GM21619 (cell line): Measurements from ENCODE around the gene CX3CR1.
A peak's percentile ranks its signal among the peaks of the same experiment; 100 is the strongest.

Source experiments
- ATAC-seq: cut with Tn5 transposase; IDR thresholded peaks from one replicate; pipeline ENCODE4 v1.9.1; 2021; ENCODE audit not compliant: unreplicated experiment

Gene CX3CR1

GRCh38 chr3:39226106-39226741, 53.6 kb downstream of the CX3CR1 start:
- ATAC-seq, result no peak

GRCh38 chr3:39224288-39224687, 55.5 kb downstream of the CX3CR1 start:
- no peak for ATAC-seq

GRCh38 chr3:39222939-39223338, 56.9 kb downstream of the CX3CR1 start:
- no peak for ATAC-seq

GRCh38 chr3:39222462-39222861, 57.4 kb downstream of the CX3CR1 start:
- no peak for ATAC-seq

GRCh38 chr3:39221141-39221530, 58.7 kb downstream of the CX3CR1 start:
- ATAC-seq, result no peak

- ATAC-seq, result no peak
Measured at GRCh38 chr3:39220407-39221140, 59.3 kb downstream of the CX3CR1 start.

- no peak for ATAC-seq
Measured at GRCh38 chr3:39219702-39220101, 60.1 kb downstream of the CX3CR1 start.

GRCh38 chr3:39216176-39216790, 63.6 kb downstream of the CX3CR1 start:
- ATAC-seq, result peak; percentile 91

- ATAC-seq, result no peak
Measured at GRCh38 chr3:39213613-39214012, 66.2 kb downstream of the CX3CR1 start.
